HEK293 (cell line): ENCODE results near the gene SELENOW.
"Not testable (repeated sequence)": the region's sequence is repeated elsewhere in the genome, so short reads cannot be mapped to it uniquely, and the experiment has no call there.

Experiments
- CTCF ChIA-PET: fragments of 350-600 bp; formaldehyde crosslinking; extraction: SDS; loops from one replicate; lab custom pipeline; 2021; ENCODE audit warnings: antibody characterized with exemption; lab: Yijun Ruan, JAX
- POLR2A ChIA-PET: fragments of 300-600 bp; formaldehyde crosslinking; extraction: SDS; loops from one replicate; lab custom pipeline; 2020; ENCODE audit warnings: antibody characterized with exemption, inconsistent platforms; lab: Yijun Ruan, JAX
- H3K27ac ChIP-seq: fragments of 200-500 bp; sonication (Bioruptor generic); 2 replicates; pipeline ENCODE4 v1.5.1; 2014; ENCODE audit warnings: low read depth, low read length, control low read depth, inconsistent platforms; ENCODE audit errors: extremely low read depth
- H3K36me3 ChIP-seq, 2 experiments: fragments of 200-500 bp in 1 of 2; sonication (Bioruptor generic) in 1 of 2; 1 replicate in 1 of 2; 2 replicates in 1 of 2; pipeline ENCODE4 v1.5.1; 2014 to 2017; ENCODE audit warnings: inconsistent platforms in 2 of 2, low read length in 2 of 2; ENCODE audit not compliant: control insufficient read depth in 2 of 2, insufficient read depth in 1 of 2
- H3K4me1 ChIP-seq: fragments of 200-500 bp; sonication (Bioruptor generic); 2 replicates; pipeline ENCODE4 v1.5.1; 2014; ENCODE audit warnings: mild to moderate bottlenecking, low read length, inconsistent platforms; ENCODE audit not compliant: control insufficient read depth, insufficient read depth
- H3K4me3 ChIP-seq: 2 replicates; pipeline ENCODE4 v1.5.1; 2011; ENCODE audit warnings: low read depth, mild to moderate bottlenecking, control low read depth, low read length, moderate library complexity
- H3K9me3 ChIP-seq: fragments of 200-500 bp; sonication (Bioruptor generic); 2 replicates; pipeline ENCODE4 v1.5.1; 2014; ENCODE audit warnings: low read depth, low read length, inconsistent platforms; ENCODE audit not compliant: control insufficient read depth, insufficient read depth
- KLF17 ChIP-seq: fragments of 450-650 bp; formaldehyde crosslinking; IDR thresholded peaks from 2 replicates; pipeline ENCODE4 v1.5.1; 2016; ENCODE audit warnings: missing biosample characterization, missing genetic modification characterization
- KLF7 ChIP-seq: fragments of 450-650 bp; formaldehyde crosslinking; IDR thresholded peaks from 2 replicates; pipeline ENCODE4 v1.5.1; 2016; ENCODE audit warnings: missing biosample characterization, missing genetic modification characterization, borderline replicate concordance
- PRDM4 ChIP-seq: fragments of 450-650 bp; formaldehyde crosslinking; IDR thresholded peaks from 2 replicates; pipeline ENCODE4 v1.5.1; 2017; ENCODE audit warnings: missing biosample characterization, missing genetic modification characterization
- SCRT2 ChIP-seq: fragments of 450-650 bp; formaldehyde crosslinking; IDR thresholded peaks from 2 replicates; pipeline ENCODE4 v1.5.1; 2016; ENCODE audit warnings: missing biosample characterization, missing genetic modification characterization
- SP2 ChIP-seq: fragments of 450-650 bp; formaldehyde crosslinking; IDR thresholded peaks from 2 replicates; pipeline ENCODE4 v1.5.1; 2016; ENCODE audit warnings: missing biosample characterization, missing genetic modification characterization
- SP7 ChIP-seq: fragments of 450-650 bp; formaldehyde crosslinking; IDR thresholded peaks from 2 replicates; pipeline ENCODE4 v1.5.1; 2016; ENCODE audit warnings: missing biosample characterization, missing genetic modification characterization
- YY1 ChIP-seq: fragments of 450-650 bp; formaldehyde crosslinking; IDR thresholded peaks from 2 replicates; pipeline ENCODE4 v1.5.1; 2018; ENCODE audit warnings: missing biosample characterization, missing genetic modification characterization
- ZBTB49 ChIP-seq: fragments of 450-650 bp; formaldehyde crosslinking; IDR thresholded peaks from 2 replicates; pipeline ENCODE4 v1.5.1; 2016; ENCODE audit warnings: missing biosample characterization, missing genetic modification characterization, low read depth
- ZIC2 ChIP-seq: fragments of 450-650 bp; formaldehyde crosslinking; IDR thresholded peaks from 2 replicates; pipeline ENCODE4 v1.5.1; 2016; ENCODE audit warnings: missing biosample characterization, missing genetic modification characterization
- ZNF175 ChIP-seq: fragments of 450-650 bp; formaldehyde crosslinking; IDR thresholded peaks from 2 replicates; pipeline ENCODE4 v1.5.1; 2016; ENCODE audit warnings: missing biosample characterization, missing genetic modification characterization
- ZNF202 ChIP-seq: fragments of 450-650 bp; formaldehyde crosslinking; IDR thresholded peaks from 2 replicates; pipeline ENCODE4 v1.5.1; 2016; ENCODE audit warnings: missing biosample characterization, missing genetic modification characterization, borderline replicate concordance
- ZNF354C ChIP-seq: fragments of 450-650 bp; formaldehyde crosslinking; IDR thresholded peaks from 2 replicates; pipeline ENCODE4 v1.5.1; 2016; ENCODE audit warnings: missing biosample characterization, missing genetic modification characterization, low read depth, borderline replicate concordance
- ZNF529 ChIP-seq: fragments of 450-650 bp; formaldehyde crosslinking; IDR thresholded peaks from 2 replicates; pipeline ENCODE4 v1.5.1; 2017; ENCODE audit warnings: missing genetic modification characterization, missing biosample characterization; ENCODE audit not compliant: insufficient replicate concordance
- ZNF629 ChIP-seq: fragments of 450-650 bp; formaldehyde crosslinking; IDR thresholded peaks from 2 replicates; pipeline ENCODE4 v1.5.1; 2017; ENCODE audit warnings: missing biosample characterization, missing genetic modification characterization
- ZNF677 ChIP-seq: fragments of 450-650 bp; IDR thresholded peaks from 2 replicates; pipeline ENCODE4 v1.5.0; 2018; ENCODE audit warnings: missing biosample characterization, mild to moderate bottlenecking, missing genetic modification characterization, moderate library complexity
- ZNF837 ChIP-seq: fragments of 450-650 bp; formaldehyde crosslinking; IDR thresholded peaks from 2 replicates; pipeline ENCODE4 v1.5.1; 2016; ENCODE audit warnings: missing biosample characterization, missing genetic modification characterization
- ZSCAN4 ChIP-seq: fragments of 450-650 bp; formaldehyde crosslinking; IDR thresholded peaks from 2 replicates; pipeline ENCODE4 v1.5.1; 2017; ENCODE audit warnings: missing biosample characterization, missing genetic modification characterization

Gene SELENOW

GRCh38 chr19:47802521-47803043, 24.1 kb downstream of the SELENOW start:
- Histone ChIP-seq H3K36me3 (no peaks in the 10 kb centered on the region), H3K4me1 (no peaks in the 10 kb centered on the region), H3K27ac (peak overlapping the region; percentile 90), H3K4me3 (no peak overlapping the region), H3K9me3 (no peaks in the 10 kb centered on the region)
- TF ChIP-seq KLF17 (tag by site-specific recombination) (no peak), ZNF837 (no peak), ZNF529 (tag by site-specific recombination) (no peak), ZNF629 (no peak), PRDM4 (tag by site-specific recombination) (no peak), ZSCAN4 (tag by site-specific recombination) (no peak), ZNF354C (tag by site-specific recombination) (no peak), ZNF677 (tag by site-specific recombination) (no peak), ZIC2 (no peak), SP2 (tag by site-specific recombination) (no peak), SCRT2 (no peak), ZNF202 (tag by site-specific recombination) (no peak), SP7 (tag by site-specific recombination) (no peak), ZNF175 (tag by site-specific recombination) (no peak), ZBTB49 (tag by site-specific recombination) (no peak), YY1 (tag by site-specific recombination) (no peak), KLF7 (tag by site-specific recombination) (no peak)
- POLR2A ChIA-PET = no interaction called here
- CTCF ChIA-PET = interaction anchor here (1.1 kb wide), 1 partner anchor 39 kb away, joined by 3 read pairs; no protein-coding TSS in a partner anchor

GRCh38 chr19:47803148-47803547, 24.6 kb downstream of the SELENOW start:
- CTCF ChIA-PET, H3K27ac ChIP-seq, H3K36me3 ChIP-seq, H3K4me3 ChIP-seq, POLR2A ChIA-PET, H3K4me1 ChIP-seq, H3K9me3 ChIP-seq: not testable (repeated sequence)

- H3K4me3 ChIP-seq, POLR2A ChIA-PET, H3K36me3 ChIP-seq, H3K27ac ChIP-seq, CTCF ChIA-PET, H3K4me1 ChIP-seq, H3K9me3 ChIP-seq: not testable (repeated sequence)
Observed at GRCh38 chr19:47803671-47804070, 25.2 kb downstream of the SELENOW start.

GRCh38 chr19:47804451-47804850, 25.9 kb downstream of the SELENOW start, which contains the start of gene TPRX1:
Gene TPRX1, minus strand, starts transcription at chr19:47804551. Its CDS starts 12 bp downstream, at chr19:47804539.
- H3K36me3 ChIP-seq, H3K27ac ChIP-seq, H3K4me1 ChIP-seq, POLR2A ChIA-PET, H3K9me3 ChIP-seq, H3K4me3 ChIP-seq: not testable (repeated sequence)
- CTCF ChIA-PET = interaction anchor here (1.0 kb wide), 2 partner anchors 10 to 59 kb away, joined by 4 to 6 read pairs; no protein-coding TSS in a partner anchor
